GM19372 (cell line): ENCODE data around the gene GALNTL6.
"Not testable (repeated sequence)": the region's sequence is repeated elsewhere in the genome, so short reads cannot be mapped to it uniquely, and the experiment has no call there.

Experiments
- ATAC-seq: cut with Tn5 transposase; IDR thresholded peaks from one replicate; pipeline ENCODE4 v1.9.1; 2021; ENCODE audit warnings: mild to moderate bottlenecking, low read depth, moderate library complexity; ENCODE audit not compliant: unreplicated experiment

The GALNTL6 gene

GRCh38 chr4:172777729-172778431 lies 964.7 kb downstream of the GALNTL6 start:
- no peak for ATAC-seq

- no peak for ATAC-seq
Observed at GRCh38 chr4:172778583-172778982, 965.4 kb downstream of the GALNTL6 start.

- no peak for ATAC-seq
Observed at GRCh38 chr4:172780566-172781081, 967.4 kb downstream of the GALNTL6 start.

GRCh38 chr4:172785613-172786012 lies 972.4 kb downstream of the GALNTL6 start:
- ATAC-seq = no peak

- no peak for ATAC-seq
Observed at GRCh38 chr4:172786039-172786792, 973.0 kb downstream of the GALNTL6 start.

GRCh38 chr4:172787111-172787510 lies 973.9 kb downstream of the GALNTL6 start:
- ATAC-seq = no peak

- ATAC-seq = no peak
Observed at GRCh38 chr4:172791841-172792240, 978.6 kb downstream of the GALNTL6 start.

GRCh38 chr4:172793565-172794306 lies 980.5 kb downstream of the GALNTL6 start:
- no peak for ATAC-seq

- no peak for ATAC-seq
Observed at GRCh38 chr4:172794307-172794703, 981.1 kb downstream of the GALNTL6 start.

- not testable (repeated sequence) for ATAC-seq
Observed at GRCh38 chr4:172797281-172797680, 984.1 kb downstream of the GALNTL6 start.

- ATAC-seq = no peak
Observed at GRCh38 chr4:172802032-172802431, 988.8 kb downstream of the GALNTL6 start.

GRCh38 chr4:172806841-172807240 lies 993.6 kb downstream of the GALNTL6 start:
- no peak for ATAC-seq

- ATAC-seq = no peak
Observed at GRCh38 chr4:172808196-172808595, 995.0 kb downstream of the GALNTL6 start.

GRCh38 chr4:172809319-172809718 lies 996.1 kb downstream of the GALNTL6 start:
- no peak for ATAC-seq

- peak; percentile 75 for ATAC-seq
Observed at GRCh38 chr4:172813359-172813923, 1000.2 kb downstream of the GALNTL6 start.

GRCh38 chr4:172815499-172816164 lies 1002.4 kb downstream of the GALNTL6 start:
- ATAC-seq = no peak

- ATAC-seq = no peak
Observed at GRCh38 chr4:172818901-172819300, 1005.7 kb downstream of the GALNTL6 start.

- no peak for ATAC-seq
Observed at GRCh38 chr4:172819353-172819752, 1006.1 kb downstream of the GALNTL6 start.

GRCh38 chr4:172822331-172822730 lies 1009.1 kb downstream of the GALNTL6 start:
- ATAC-seq = no peak

- ATAC-seq = no peak
Observed at GRCh38 chr4:172826346-172826745, 1013.1 kb downstream of the GALNTL6 start.
